WTC11 (cell line): ENCODE measurements around the gene EXOC4. TPM values are rescaled to one million over a fixed set of nuclear protein-coding genes. Genes with fewer than 3 reads are reported as not detected.

Experiments
- ATAC-seq: fragments of 200-7000 bp; cut with Tn5 transposase; 2 replicates; pipeline ENCODE4 v1.10.0; 2021; ENCODE audit warnings: mild to moderate bottlenecking, moderate library complexity
- CTCF ChIA-PET: fragments of 300-600 bp; sonication (Branson Sonifier 250); formaldehyde crosslinking; loops from one replicate; lab custom pipeline; 2021; ENCODE audit warnings: antibody characterized with exemption; lab: Charles Lee
- POLR2A ChIA-PET: fragments of 350-600 bp; sonication (Branson Sonifier 250); formaldehyde crosslinking; loops from one replicate; lab custom pipeline; 2021; ENCODE audit warnings: antibody characterized with exemption; lab: Charles Lee
- DNase-seq: peaks from one replicate; pipeline ENCODE4 v3.0.0; 2021; ENCODE audit warnings: low spot score
- H3K27ac Mint-ChIP-seq: 2 replicates; pipeline ENCODE4 v1.8.0; 2021; ENCODE audit warnings: mixed read lengths
- H3K27me3 Mint-ChIP-seq: 2 replicates; pipeline ENCODE4 v1.8.0; 2021; ENCODE audit warnings: low read depth, mild to moderate bottlenecking, moderate library complexity, mixed read lengths
- H3K36me3 Mint-ChIP-seq: 2 replicates; pipeline ENCODE4 v1.8.0; 2021; ENCODE audit warnings: mixed read lengths
- H3K4me1 Mint-ChIP-seq: 2 replicates; pipeline ENCODE4 v1.8.0; 2022; ENCODE audit warnings: mixed read lengths
- H3K4me3 Mint-ChIP-seq: 2 replicates; pipeline ENCODE4 v1.8.0; 2021; ENCODE audit warnings: mild to moderate bottlenecking, moderate library complexity, mixed read lengths
- H3K9me3 Mint-ChIP-seq: 2 replicates; pipeline ENCODE4 v1.8.0; 2021; ENCODE audit warnings: mixed read lengths
- ATF6 ChIP-seq: sonication (generic); formaldehyde crosslinking; IDR thresholded peaks from 2 replicates; pipeline ENCODE4 v1.8.1; 2023; ENCODE audit warnings: mild to moderate bottlenecking, missing genetic modification reagents
- CBFB ChIP-seq: sonication (generic); formaldehyde crosslinking; IDR thresholded peaks from 2 replicates; pipeline ENCODE4 v1.8.1; 2022; ENCODE audit warnings: mild to moderate bottlenecking, low read depth, missing genetic modification reagents
- E2F1 ChIP-seq: sonication (generic); formaldehyde crosslinking; IDR thresholded peaks from 2 replicates; pipeline ENCODE4 v1.8.0; 2022; ENCODE audit warnings: mild to moderate bottlenecking, missing genetic modification reagents
- E2F4 ChIP-seq: sonication (generic); formaldehyde crosslinking; IDR thresholded peaks from 2 replicates; pipeline ENCODE4 v1.8.1; 2022; ENCODE audit warnings: low read depth, mild to moderate bottlenecking, moderate library complexity, missing genetic modification reagents, borderline replicate concordance
- FOXJ3 ChIP-seq: sonication (generic); formaldehyde crosslinking; IDR thresholded peaks from 2 replicates; pipeline ENCODE4 v1.9.0; 2021; ENCODE audit warnings: missing genetic modification reagents, mild to moderate bottlenecking, borderline replicate concordance
- HMGXB4 ChIP-seq: sonication (generic); formaldehyde crosslinking; IDR thresholded peaks from 2 replicates; pipeline ENCODE4 v1.8.1; 2023; ENCODE audit warnings: mild to moderate bottlenecking, moderate library complexity, missing genetic modification reagents
- MYBL2 ChIP-seq: sonication (generic); formaldehyde crosslinking; IDR thresholded peaks from 2 replicates; pipeline ENCODE4 v1.8.1; 2023; ENCODE audit warnings: mild to moderate bottlenecking, moderate library complexity, missing genetic modification reagents
- NFATC4 ChIP-seq: fragments of 250-450 bp; sonication (Bioruptor Pico); IDR thresholded peaks from 2 replicates; pipeline ENCODE4 v1.9.0; 2021; ENCODE audit warnings: mild to moderate bottlenecking
- NR1H2 ChIP-seq: sonication (generic); formaldehyde crosslinking; IDR thresholded peaks from 2 replicates; pipeline ENCODE4 v1.9.0; 2021; ENCODE audit warnings: mild to moderate bottlenecking, moderate library complexity, missing genetic modification reagents
- NR2C2 ChIP-seq: sonication (generic); formaldehyde crosslinking; IDR thresholded peaks from 2 replicates; pipeline ENCODE4 v1.8.0; 2022; ENCODE audit warnings: mild to moderate bottlenecking, missing genetic modification reagents
- RORB ChIP-seq: fragments of 250-450 bp; sonication (Bioruptor Pico); IDR thresholded peaks from 2 replicates; pipeline ENCODE4 v1.9.0; 2021; ENCODE audit warnings: mild to moderate bottlenecking
- TEAD4 ChIP-seq: sonication (generic); formaldehyde crosslinking; IDR thresholded peaks from 2 replicates; pipeline ENCODE4 v1.8.0; 2022; ENCODE audit warnings: mild to moderate bottlenecking, missing genetic modification reagents
- ZNF138 ChIP-seq: sonication (generic); formaldehyde crosslinking; conservative IDR thresholded peaks from 2 replicates; pipeline ENCODE4 v1.8.1; 2022; ENCODE audit warnings: mild to moderate bottlenecking, moderate library complexity, missing genetic modification reagents
- ZNF219 ChIP-seq: sonication (generic); formaldehyde crosslinking; IDR thresholded peaks from 2 replicates; pipeline ENCODE4 v1.8.0; 2023; ENCODE audit warnings: missing genetic modification reagents, mild to moderate bottlenecking, borderline replicate concordance
- ZNF671 ChIP-seq: fragments of 250-450 bp; sonication (Bioruptor Pico); IDR thresholded peaks from 2 replicates; pipeline ENCODE4 v1.8.0; 2021; ENCODE audit warnings: mild to moderate bottlenecking
- total RNA-seq: library from RNA; stranded (reverse); gene quantifications from 3 replicates; pipeline ENCODE4 v1.2.3, GENCODE V29; 2021
- TF ChIP-seq, protein P1 (sequence below): fragments of 250-450 bp; sonication (Bioruptor Pico); conservative IDR thresholded peaks from 2 replicates; pipeline ENCODE4 v1.9.0; 2021; ENCODE audit warnings: mild to moderate bottlenecking
- TF ChIP-seq, protein P2 (sequence below): sonication (generic); formaldehyde crosslinking; IDR thresholded peaks from 2 replicates; pipeline ENCODE4 v1.8.0; 2022; ENCODE audit warnings: mild to moderate bottlenecking, missing genetic modification reagents
- TF ChIP-seq, protein P3 (sequence below): sonication (generic); formaldehyde crosslinking; IDR thresholded peaks from 2 replicates; pipeline ENCODE4 v1.8.0; 2022; ENCODE audit warnings: mild to moderate bottlenecking, missing genetic modification reagents

EXOC4 gene
- total RNA-seq, 1 experiment from 2014 or later, result 62.0 TPM

DNA sequence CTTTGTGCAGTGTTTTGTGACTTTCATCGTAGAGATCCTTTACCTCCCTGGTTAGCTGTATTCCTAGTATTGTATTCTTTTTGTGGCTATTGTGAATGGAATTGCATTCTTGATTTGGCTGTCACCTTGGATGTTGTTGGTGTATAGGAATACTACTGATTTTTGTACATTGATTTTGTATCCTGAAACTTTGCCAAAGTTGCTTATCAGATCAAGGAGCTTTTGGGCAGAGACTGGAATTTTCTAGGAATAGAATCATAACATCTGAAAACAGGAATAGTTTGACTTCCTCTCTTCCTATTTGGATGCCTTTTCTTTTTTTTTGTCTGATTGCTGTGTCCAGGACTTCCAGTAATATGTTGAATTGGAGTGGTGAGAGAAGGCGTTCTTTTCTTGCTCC is 590.5 kb downstream of the EXOC4 start:
- no peak overlapping the region for H3K27ac Mint-ChIP-seq
- no peak overlapping the region for H3K4me3 Mint-ChIP-seq
- TF ChIP-seq E2F1, result no peak
- TF ChIP-seq RORB (CRISPR knock-in tag), result no peak
- no peak for TF ChIP-seq ZNF671 (CRISPR knock-in tag)
- POLR2A ChIA-PET, result no interaction called here
- H3K4me1 Mint-ChIP-seq, result peaks cover 6% of the 10 kb centered on the region
- DNase-seq (no peak), ATAC-seq (no peak)
- peaks cover 4% of the 10 kb centered on the region; the same call in 1 of the 2 replicates for H3K9me3 Mint-ChIP-seq
- CTCF ChIA-PET, result interaction anchor here (1.7 kb wide), 1 partner anchor 11 kb away, joined by 5 read pairs; no protein-coding TSS in a partner anchor
- no peaks in the 10 kb centered on the region for H3K27me3 Mint-ChIP-seq
- H3K36me3 Mint-ChIP-seq, result no peaks in the 10 kb centered on the region

DNA sequence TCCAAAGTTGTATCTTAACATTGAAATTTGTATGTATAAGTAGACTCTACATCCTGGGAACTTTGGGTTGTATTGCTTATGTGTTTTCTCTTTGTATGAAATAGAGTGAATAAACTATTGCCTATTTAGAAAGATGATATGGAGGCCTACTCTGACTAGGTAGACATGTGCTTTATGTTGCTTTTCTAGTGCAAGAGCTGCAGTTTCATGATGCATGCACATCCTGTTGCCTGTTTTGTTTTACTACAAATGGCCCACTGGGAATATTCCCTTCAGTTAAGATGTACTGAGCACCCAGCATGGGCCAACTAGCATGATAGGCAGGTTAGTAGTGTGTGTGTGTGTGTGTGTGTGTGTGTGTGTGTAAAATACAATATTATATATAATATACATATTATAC is 592.1 kb downstream of the EXOC4 start:
- ATAC-seq, result no peak
- CTCF ChIA-PET, result no interaction called here
- no peaks in the 10 kb centered on the region for H3K27me3 Mint-ChIP-seq
- TF ChIP-seq, protein P1, sequence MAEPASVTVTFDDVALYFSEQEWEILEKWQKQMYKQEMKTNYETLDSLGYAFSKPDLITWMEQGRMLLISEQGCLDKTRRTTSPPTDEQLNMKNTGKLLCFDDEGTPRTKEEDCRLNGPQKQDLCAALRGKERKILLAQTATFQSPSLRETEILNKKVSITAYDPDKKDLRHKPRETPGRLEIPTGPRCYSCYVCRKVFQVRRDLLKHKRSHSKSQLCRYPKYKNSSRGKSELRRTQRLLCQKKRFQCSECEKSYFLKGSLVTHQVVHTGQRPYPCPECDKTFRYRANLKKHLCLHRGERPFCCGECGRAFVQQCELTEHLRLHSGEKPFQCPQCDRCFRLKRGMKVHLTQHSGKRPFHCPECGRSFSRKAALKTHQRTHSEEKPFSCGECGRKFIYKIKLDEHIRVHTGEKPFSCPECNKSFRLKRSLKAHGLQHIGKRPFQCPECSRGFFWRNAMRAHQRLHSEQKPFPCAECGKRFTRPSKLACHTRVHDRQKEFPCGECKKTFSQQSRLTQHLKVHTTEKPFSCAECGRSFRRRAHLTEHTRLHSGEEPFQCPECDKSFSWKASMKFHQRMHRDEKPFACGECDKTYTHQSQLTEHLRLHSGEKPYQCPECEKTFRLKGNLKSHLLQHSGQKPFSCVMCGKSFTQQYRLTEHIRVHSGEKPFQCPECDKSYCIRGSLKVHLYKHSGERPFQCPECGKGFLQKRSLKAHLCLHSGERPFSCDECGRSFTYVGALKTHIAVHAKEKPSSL, result no peak
- TF ChIP-seq MYBL2 (CRISPR knock-in tag) (no peak), CBFB (CRISPR knock-in tag) (no peak), E2F4 (CRISPR knock-in tag) (no peak), ATF6 (CRISPR knock-in tag) (no peak), HMGXB4 (CRISPR knock-in tag) (no peak), ZNF219 (CRISPR knock-in tag) (no peak), NFATC4 (CRISPR knock-in tag) (no peak), ZNF671 (CRISPR knock-in tag) (no peak), ZNF138 (CRISPR knock-in tag) (no peak), TEAD4 (no peak), NR1H2 (CRISPR knock-in tag) (no peak), NR2C2 (CRISPR knock-in tag) (no peak), FOXJ3 (CRISPR knock-in tag) (no peak)
- TF ChIP-seq, protein P2, sequence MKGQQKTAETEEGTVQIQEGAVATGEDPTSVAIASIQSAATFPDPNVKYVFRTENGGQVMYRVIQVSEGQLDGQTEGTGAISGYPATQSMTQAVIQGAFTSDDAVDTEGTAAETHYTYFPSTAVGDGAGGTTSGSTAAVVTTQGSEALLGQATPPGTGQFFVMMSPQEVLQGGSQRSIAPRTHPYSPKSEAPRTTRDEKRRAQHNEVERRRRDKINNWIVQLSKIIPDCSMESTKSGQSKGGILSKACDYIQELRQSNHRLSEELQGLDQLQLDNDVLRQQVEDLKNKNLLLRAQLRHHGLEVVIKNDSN, result no peak
- TF ChIP-seq, protein P3, sequence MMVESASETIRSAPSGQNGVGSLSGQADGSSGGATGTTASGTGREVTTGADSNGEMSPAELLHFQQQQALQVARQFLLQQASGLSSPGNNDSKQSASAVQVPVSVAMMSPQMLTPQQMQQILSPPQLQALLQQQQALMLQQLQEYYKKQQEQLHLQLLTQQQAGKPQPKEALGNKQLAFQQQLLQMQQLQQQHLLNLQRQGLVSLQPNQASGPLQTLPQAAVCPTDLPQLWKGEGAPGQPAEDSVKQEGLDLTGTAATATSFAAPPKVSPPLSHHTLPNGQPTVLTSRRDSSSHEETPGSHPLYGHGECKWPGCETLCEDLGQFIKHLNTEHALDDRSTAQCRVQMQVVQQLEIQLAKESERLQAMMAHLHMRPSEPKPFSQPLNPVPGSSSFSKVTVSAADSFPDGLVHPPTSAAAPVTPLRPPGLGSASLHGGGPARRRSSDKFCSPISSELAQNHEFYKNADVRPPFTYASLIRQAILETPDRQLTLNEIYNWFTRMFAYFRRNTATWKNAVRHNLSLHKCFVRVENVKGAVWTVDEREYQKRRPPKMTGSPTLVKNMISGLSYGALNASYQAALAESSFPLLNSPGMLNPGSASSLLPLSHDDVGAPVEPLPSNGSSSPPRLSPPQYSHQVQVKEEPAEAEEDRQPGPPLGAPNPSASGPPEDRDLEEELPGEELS, result no peak
- TF ChIP-seq, all 79 proteins: peak for 0
- DNase-seq, result no peak
- Mint-ChIP-seq H3K36me3 (no peaks in the 10 kb centered on the region), H3K4me1 (no peaks in the 10 kb centered on the region), H3K27ac (no peak overlapping the region), H3K9me3 (peaks cover 4% of the 10 kb centered on the region; the same call in 1 of the 2 replicates), H3K4me3 (no peak overlapping the region)
- POLR2A ChIA-PET, result no interaction called here
